ENCODE results near the gene LRRC4C. TPM values are rescaled to one million over a fixed set of nuclear protein-coding genes. Genes with fewer than 3 reads are reported as not detected.
A peak's percentile ranks its signal among the peaks of the same experiment; 100 is the strongest.

Gene LRRC4C
- total RNA-seq, 1 donor from 2014 or later = not detected

GRCh38 chr11:40134820-40135570, 1324.5 kb downstream of the LRRC4C start:
- H3K36me3 ChIP-seq = no peaks in the 10 kb centered on the region
- TF ChIP-seq, protein P1, sequence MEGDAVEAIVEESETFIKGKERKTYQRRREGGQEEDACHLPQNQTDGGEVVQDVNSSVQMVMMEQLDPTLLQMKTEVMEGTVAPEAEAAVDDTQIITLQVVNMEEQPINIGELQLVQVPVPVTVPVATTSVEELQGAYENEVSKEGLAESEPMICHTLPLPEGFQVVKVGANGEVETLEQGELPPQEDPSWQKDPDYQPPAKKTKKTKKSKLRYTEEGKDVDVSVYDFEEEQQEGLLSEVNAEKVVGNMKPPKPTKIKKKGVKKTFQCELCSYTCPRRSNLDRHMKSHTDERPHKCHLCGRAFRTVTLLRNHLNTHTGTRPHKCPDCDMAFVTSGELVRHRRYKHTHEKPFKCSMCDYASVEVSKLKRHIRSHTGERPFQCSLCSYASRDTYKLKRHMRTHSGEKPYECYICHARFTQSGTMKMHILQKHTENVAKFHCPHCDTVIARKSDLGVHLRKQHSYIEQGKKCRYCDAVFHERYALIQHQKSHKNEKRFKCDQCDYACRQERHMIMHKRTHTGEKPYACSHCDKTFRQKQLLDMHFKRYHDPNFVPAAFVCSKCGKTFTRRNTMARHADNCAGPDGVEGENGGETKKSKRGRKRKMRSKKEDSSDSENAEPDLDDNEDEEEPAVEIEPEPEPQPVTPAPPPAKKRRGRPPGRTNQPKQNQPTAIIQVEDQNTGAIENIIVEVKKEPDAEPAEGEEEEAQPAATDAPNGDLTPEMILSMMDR (IDR thresholded peaks at IDR 0.05) = no peak
- intact Hi-C loops (cut with DNase I) = no loop called here

GRCh38 chr11:40133498-40133897, 1326.0 kb downstream of the LRRC4C start:
- intact Hi-C loops (cut with DNase I) = no loop called here
- Histone ChIP-seq H3K4me3 (no peak overlapping the region), H3K9me3 (no peaks in the 10 kb centered on the region), H3K27me3 (no peaks in the 10 kb centered on the region), H3K36me3 (no peaks in the 10 kb centered on the region), H3K27ac (no peak overlapping the region), H3K4me1 (no peaks in the 10 kb centered on the region)
- TF ChIP-seq, protein P1 (IDR thresholded peaks at IDR 0.05) = no peak
- no peak for DNase-seq (ENCODE audit: low spot score in 2 of 2)

More at GRCh38 chr11:40134820-40135570, 1324.5 kb downstream of the LRRC4C start:
- no peak for DNase-seq (ENCODE audit: low spot score in 2 of 2)
- no peaks in the 10 kb centered on the region for H3K9me3 ChIP-seq
- H3K27ac ChIP-seq = no peak overlapping the region
- no peaks in the 10 kb centered on the region for H3K4me1 ChIP-seq
- H3K4me3 ChIP-seq = no peak overlapping the region
- H3K27me3 ChIP-seq = no peaks in the 10 kb centered on the region

GRCh38 chr11:40132912-40133311, 1326.5 kb downstream of the LRRC4C start:
- DNase-seq (ENCODE audit: low spot score in 2 of 2) = no peak
- no peak overlapping the region for H3K4me3 ChIP-seq
- no peaks in the 10 kb centered on the region for H3K27me3 ChIP-seq
- no peak overlapping the region for H3K27ac ChIP-seq
- intact Hi-C loops (cut with DNase I) = no loop called here
- H3K9me3 ChIP-seq = no peaks in the 10 kb centered on the region
- H3K4me1 ChIP-seq = no peaks in the 10 kb centered on the region
- TF ChIP-seq, protein P1 (IDR thresholded peaks at IDR 0.05) = no peak
- no peaks in the 10 kb centered on the region for H3K36me3 ChIP-seq

DNA sequence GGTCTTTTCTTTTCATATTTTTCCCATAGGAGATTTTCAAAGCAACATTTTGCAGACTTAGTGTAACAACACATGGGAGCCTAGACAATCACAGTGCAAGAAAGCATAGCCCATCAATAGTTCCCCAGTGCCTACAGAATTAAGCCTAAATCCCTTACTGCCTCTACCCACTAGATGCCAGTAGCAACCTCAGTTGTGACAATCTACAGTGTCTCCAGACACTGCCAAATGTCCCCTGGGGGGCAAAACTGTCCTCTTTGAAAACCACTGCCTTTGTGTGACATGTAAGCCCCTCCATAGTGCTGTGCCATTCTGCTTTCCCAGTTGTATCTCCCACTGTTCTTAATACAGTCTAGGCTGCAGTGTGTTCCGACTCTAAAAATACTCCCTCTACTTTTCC, 1329.0 kb downstream of the LRRC4C start:
- Histone ChIP-seq H3K27ac (no peak overlapping the region), H3K27me3 (no peaks in the 10 kb centered on the region), H3K4me1 (no peaks in the 10 kb centered on the region), H3K9me3 (no peaks in the 10 kb centered on the region), H3K4me3 (no peak overlapping the region), H3K36me3 (no peaks in the 10 kb centered on the region)
- TF ChIP-seq, protein P1 (IDR thresholded peaks at IDR 0.05) = no peak
- intact Hi-C loops (cut with DNase I) = no loop called here
- DNase-seq (ENCODE audit: low spot score in 2 of 2) = no peak

- Histone ChIP-seq H3K27me3 (no peaks in the 10 kb centered on the region), H3K36me3 (no peaks in the 10 kb centered on the region), H3K4me3 (no peak overlapping the region), H3K4me1 (no peaks in the 10 kb centered on the region), H3K9me3 (no peaks in the 10 kb centered on the region), H3K27ac (no peak overlapping the region)
- TF ChIP-seq, protein P1 (IDR thresholded peaks at IDR 0.05) = peak in 1 of 3 experiments; percentile 19
- no peak for DNase-seq (ENCODE audit: low spot score in 2 of 2)
- intact Hi-C loops (cut with DNase I) = no loop called here
Measured at GRCh38 chr11:40129266-40129665, 1330.2 kb downstream of the LRRC4C start.

Measured in ascending aorta (tissue), 2 donors.